A549 (cell line): ENCODE measurements around the gene STIM1.
"Not testable (repeated sequence)": the region's sequence is repeated elsewhere in the genome, so short reads cannot be mapped to it uniquely, and the experiment has no call there.

Source experiments
- CTCF ChIP-seq: fragments of >200 bp; sonication (Bioruptor Twin); formaldehyde crosslinking; IDR thresholded peaks from 3 replicates; pipeline ENCODE4 v1.5.1; 2016
- HMGXB4 ChIP-seq: fragments of 250-450 bp; sonication (Bioruptor Pico); IDR thresholded peaks from 2 replicates; pipeline ENCODE4 v1.5.0; 2021; ENCODE audit warnings: mild to moderate bottlenecking, moderate library complexity, borderline replicate concordance
- MAZ ChIP-seq: fragments of 150-350 bp; IDR thresholded peaks from 2 replicates; pipeline ENCODE4 v1.6.1; 2014; ENCODE audit warnings: antibody characterized with exemption, low read depth, low read length, borderline replicate concordance
- RAD21 ChIP-seq, 2 experiments: fragments of >200 bp in 1 of 2; sonication (Bioruptor Twin) in 1 of 2; formaldehyde crosslinking in 1 of 2; IDR thresholded peaks in 1 of 2; conservative IDR thresholded peaks in 1 of 2; 2 replicates in 1 of 2; 3 replicates in 1 of 2; pipeline ENCODE4 v1.6.1; 2012 to 2018; ENCODE audit warnings: inconsistent platforms in 1 of 2
- SMC3 ChIP-seq: fragments of >200 bp; sonication (Bioruptor Twin); formaldehyde crosslinking; IDR thresholded peaks from 3 replicates; pipeline ENCODE4 v1.6.1; 2018; ENCODE audit warnings: inconsistent platforms
- USF2 ChIP-seq: fragments of 450-650 bp; IDR thresholded peaks from 2 replicates; pipeline ENCODE4 v1.6.1; 2014; ENCODE audit warnings: antibody characterized with exemption

- TF ChIP-seq SMC3; USF2; RAD21 (conservative IDR thresholded peaks at IDR 0.05 in 1 of 2, IDR thresholded peaks at IDR 0.05 in 1 of 2); CTCF; HMGXB4 (CRISPR knock-in tag); MAZ: not testable (repeated sequence)
These were observed 274.8 kb downstream of the STIM1 start for GRCh38 chr11:4130219-4130618.
